RWPE1 (cell line): ENCODE data around the gene UBE2R2.

Experiments
- CTCF ChIA-PET: fragments of 350-600 bp; sonication (Branson Sonifier 250); formaldehyde crosslinking; extraction: SDS; loops from one replicate; lab custom pipeline; 2021; lab: Yijun Ruan, JAX
- POLR2A ChIA-PET: fragments of 400-600 bp; formaldehyde crosslinking; extraction: SDS; loops from one replicate; lab custom pipeline; 2020; ENCODE audit warnings: antibody characterized with exemption; ENCODE audit not compliant: low non-redundant PET; lab: Yijun Ruan, JAX
- DNase-seq: peaks from one replicate; pipeline ENCODE4 v3.0.0; 2012; ENCODE audit warnings: low spot score
- H3K27ac ChIP-seq: fragments of 450-650 bp; 2 replicates; pipeline ENCODE4 v1.5.1; 2017
- TF ChIP-seq, protein P1 (sequence below): fragments of 450-650 bp; conservative IDR thresholded peaks from 2 replicates; pipeline ENCODE4 v1.5.1; 2017; ENCODE audit warnings: low read depth, mild to moderate bottlenecking

Gene UBE2R2

GRCh38 chr9:33894316-33894715 lies 77.4 kb downstream of the UBE2R2 start:
- POLR2A ChIA-PET: no interaction called here
- TF ChIP-seq, protein P1, sequence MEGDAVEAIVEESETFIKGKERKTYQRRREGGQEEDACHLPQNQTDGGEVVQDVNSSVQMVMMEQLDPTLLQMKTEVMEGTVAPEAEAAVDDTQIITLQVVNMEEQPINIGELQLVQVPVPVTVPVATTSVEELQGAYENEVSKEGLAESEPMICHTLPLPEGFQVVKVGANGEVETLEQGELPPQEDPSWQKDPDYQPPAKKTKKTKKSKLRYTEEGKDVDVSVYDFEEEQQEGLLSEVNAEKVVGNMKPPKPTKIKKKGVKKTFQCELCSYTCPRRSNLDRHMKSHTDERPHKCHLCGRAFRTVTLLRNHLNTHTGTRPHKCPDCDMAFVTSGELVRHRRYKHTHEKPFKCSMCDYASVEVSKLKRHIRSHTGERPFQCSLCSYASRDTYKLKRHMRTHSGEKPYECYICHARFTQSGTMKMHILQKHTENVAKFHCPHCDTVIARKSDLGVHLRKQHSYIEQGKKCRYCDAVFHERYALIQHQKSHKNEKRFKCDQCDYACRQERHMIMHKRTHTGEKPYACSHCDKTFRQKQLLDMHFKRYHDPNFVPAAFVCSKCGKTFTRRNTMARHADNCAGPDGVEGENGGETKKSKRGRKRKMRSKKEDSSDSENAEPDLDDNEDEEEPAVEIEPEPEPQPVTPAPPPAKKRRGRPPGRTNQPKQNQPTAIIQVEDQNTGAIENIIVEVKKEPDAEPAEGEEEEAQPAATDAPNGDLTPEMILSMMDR: no peak
- CTCF ChIA-PET: interaction anchor here (0.6 kb wide), 1 partner anchor 53 kb away, joined by 3 read pairs; no protein-coding TSS in a partner anchor

GRCh38 chr9:33903157-33903780 lies 86.3 kb downstream of the UBE2R2 start:
- CTCF ChIA-PET: interaction anchor here (0.6 kb wide), 1 partner anchor 51 kb away, joined by 4 read pairs; no protein-coding TSS in a partner anchor

More at GRCh38 chr9:33894316-33894715, 77.4 kb downstream of the UBE2R2 start:
- DNase-seq: no peak
- no peak overlapping the region for H3K27ac ChIP-seq

GRCh38 chr9:33905137-33905536 lies 88.2 kb downstream of the UBE2R2 start:
- POLR2A ChIA-PET: no interaction called here
- TF ChIP-seq, protein P1: no peak

More at GRCh38 chr9:33903157-33903780, 86.3 kb downstream of the UBE2R2 start:
- H3K27ac ChIP-seq: no peak overlapping the region
- DNase-seq: no peak
- POLR2A ChIA-PET: no interaction called here
- TF ChIP-seq, protein P1: no peak

DNA sequence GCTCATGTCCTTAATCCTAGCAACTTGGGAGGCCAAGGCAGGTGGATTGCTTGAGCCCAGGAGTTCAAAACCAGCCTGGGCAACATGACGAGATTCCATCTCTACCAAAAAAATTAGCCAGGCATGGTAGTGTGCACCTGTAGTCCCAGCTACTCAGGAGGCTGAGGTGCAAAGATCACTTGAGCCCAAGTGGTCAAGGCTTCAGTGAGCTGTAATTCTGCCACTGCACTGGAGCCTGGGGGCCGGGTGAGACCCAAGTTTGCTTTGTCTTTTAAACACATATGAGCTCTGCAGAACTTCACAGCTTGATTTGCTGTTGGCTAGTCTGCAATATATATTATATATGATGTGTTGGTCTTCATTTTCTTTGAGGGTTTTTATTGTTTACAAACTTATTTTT lies 89.8 kb downstream of the UBE2R2 start:
- ChIA-PET POLR2A (no interaction called here), CTCF (no interaction called here)
- TF ChIP-seq, protein P1: no peak
- no peak for DNase-seq
- no peak overlapping the region for H3K27ac ChIP-seq

More at GRCh38 chr9:33905137-33905536, 88.2 kb downstream of the UBE2R2 start:
- no peak for DNase-seq
- CTCF ChIA-PET: interaction anchor here (0.6 kb wide), 1 partner anchor 677 kb away, joined by 6 read pairs; no protein-coding TSS in a partner anchor
- H3K27ac ChIP-seq: no peak overlapping the region

- POLR2A ChIA-PET: no interaction called here
- CTCF ChIA-PET: no interaction called here
- TF ChIP-seq, protein P1: no peak
- no peak overlapping the region for H3K27ac ChIP-seq
- no peak for DNase-seq
Observed at GRCh38 chr9:33907347-33907746, 90.4 kb downstream of the UBE2R2 start.

DNA sequence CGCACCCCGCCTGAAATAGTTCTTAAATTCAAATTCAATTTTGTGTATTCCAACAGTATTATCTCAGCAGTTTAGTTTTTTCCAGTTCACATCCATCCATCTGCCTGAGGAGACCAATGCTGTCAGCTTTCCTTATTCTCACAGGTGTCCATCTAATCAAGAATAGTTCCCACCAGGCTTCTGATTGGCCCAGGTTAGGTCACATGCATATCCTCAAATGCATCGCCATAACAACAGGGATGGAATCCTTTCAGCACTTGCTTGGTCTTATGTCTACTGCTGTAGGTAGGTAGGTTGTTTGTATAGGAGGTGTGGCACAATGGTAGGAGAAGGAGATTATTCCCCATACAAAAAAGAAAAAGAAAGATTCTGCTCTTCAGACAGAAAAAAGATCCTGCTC lies 91.2 kb downstream of the UBE2R2 start:
- ChIA-PET CTCF (interaction anchor here (0.8 kb wide), 1 partner anchor 684 kb away, joined by 3 read pairs; no protein-coding TSS in a partner anchor), POLR2A (no interaction called here)
- no peak for DNase-seq
- TF ChIP-seq, protein P1: no peak
- no peak overlapping the region for H3K27ac ChIP-seq
